NCI-H510A (cell line): ENCODE measurements around the gene ALX3.
"Not testable (repeated sequence)": the region's sequence is repeated elsewhere in the genome, so short reads cannot be mapped to it uniquely, and the experiment has no call there.

ENCODE experiments used
- DNase-seq: peaks from one replicate; lab custom pipeline; 2025; lab: John Stamatoyannopoulos, UW

The ALX3 gene

DNA sequence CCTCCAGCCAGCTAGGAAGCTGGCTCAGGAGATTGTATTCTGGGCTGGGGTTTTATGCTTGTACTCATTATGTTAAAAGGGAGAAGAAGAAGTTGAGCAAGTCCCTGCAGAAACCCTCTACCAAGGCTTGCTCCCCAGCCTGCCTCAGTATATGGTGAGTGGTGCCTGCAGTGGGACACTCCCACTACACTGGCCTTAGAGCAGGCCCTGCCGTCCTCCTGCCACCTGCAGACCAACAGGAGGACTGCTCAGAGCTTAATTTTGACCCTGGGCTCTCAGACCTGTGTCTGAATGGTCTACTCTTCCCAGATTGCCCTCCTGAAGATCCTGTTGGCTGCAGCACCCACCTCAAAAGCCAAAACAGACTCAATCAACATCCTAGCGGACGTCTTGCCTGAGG is 23.0 kb downstream of the ALX3 start:
- no peak for DNase-seq

GRCh38 chr1:110043016-110043415 is 27.5 kb downstream of the ALX3 start:
- DNase-seq, result no peak

- no peak for DNase-seq
These were observed 29.9 kb downstream of the ALX3 start for GRCh38 chr1:110040548-110040947.

- no peak for DNase-seq
These were observed 30.8 kb downstream of the ALX3 start for GRCh38 chr1:110039641-110040040.

DNA sequence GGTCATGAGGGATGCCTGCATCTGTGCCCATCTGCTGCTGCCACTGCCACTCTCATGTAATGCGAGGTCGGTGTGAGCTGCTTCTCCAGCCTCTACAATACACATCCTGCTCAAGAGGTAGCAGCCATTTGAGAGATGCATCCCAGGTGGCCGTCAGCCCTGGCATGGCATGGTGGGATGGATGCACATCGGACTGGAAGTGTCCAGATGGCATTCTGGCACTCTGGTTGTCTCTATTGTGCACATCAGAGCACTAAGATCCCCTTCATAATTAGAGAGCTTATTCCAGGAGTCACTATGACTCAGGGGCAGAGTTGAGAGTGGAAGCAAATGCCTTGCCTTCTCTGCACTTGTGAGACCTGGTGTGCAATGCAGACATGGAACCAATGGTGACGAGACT is 32.2 kb downstream of the ALX3 start:
- no peak for DNase-seq

- no peak for DNase-seq
These were observed 35.2 kb downstream of the ALX3 start for GRCh38 chr1:110035236-110035752.

- peak; percentile 91 for DNase-seq
These were observed 35.8 kb downstream of the ALX3 start, which contains the start of gene STRIP1 for GRCh38 chr1:110034451-110035235. TSS of gene STRIP1 (plus strand) at chr1:110034624. CDS start at chr1:110034638, 14 bp downstream.

DNA sequence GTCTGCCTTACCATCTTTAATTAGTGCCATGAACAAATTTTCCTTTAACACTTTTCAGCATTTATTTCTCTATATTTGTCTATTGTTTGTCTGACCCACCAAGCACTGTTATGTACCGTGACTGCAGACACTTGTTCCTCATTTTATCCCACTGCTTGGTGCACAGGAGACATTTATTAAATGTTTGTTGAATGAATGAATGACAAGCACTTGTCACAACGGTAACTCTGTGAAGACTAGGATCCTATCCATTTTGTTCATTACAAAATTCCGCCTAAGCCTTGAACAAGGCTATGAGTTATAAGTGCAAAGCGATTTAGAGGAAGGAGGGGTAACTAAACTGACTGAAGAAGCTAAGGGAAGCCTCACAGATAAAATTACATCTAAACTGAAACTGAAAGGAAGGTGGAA is 36.4 kb downstream of the ALX3 start:
- no peak for DNase-seq

GRCh38 chr1:110033421-110033820 is 37.1 kb downstream of the ALX3 start:
- DNase-seq, result no peak

GRCh38 chr1:110032327-110032726 is 38.1 kb downstream of the ALX3 start:
- DNase-seq, result no peak

GRCh38 chr1:110030687-110031086 is 39.8 kb downstream of the ALX3 start:
- not testable (repeated sequence) for DNase-seq

GRCh38 chr1:110024613-110025012 is 45.9 kb downstream of the ALX3 start:
- no peak for DNase-seq

DNA sequence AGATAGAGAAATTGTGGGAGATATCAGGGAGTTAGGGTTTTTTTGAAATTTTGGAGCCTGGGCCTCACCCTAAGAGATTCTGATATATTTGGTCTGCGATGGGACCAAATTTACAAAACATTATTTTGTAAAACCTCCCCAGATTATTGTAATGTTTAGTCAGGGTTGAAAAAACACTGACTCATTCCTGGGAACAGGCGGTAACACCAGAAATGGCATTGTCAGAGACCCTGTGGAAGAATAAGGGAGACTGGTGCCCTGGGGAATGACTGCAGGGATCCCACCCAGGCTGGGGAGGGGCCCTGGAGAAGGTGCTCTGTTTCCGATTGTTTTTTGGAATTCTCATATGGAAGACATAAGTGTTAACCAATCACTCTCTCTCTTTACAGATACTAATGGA is 49.2 kb downstream of the ALX3 start:
- no peak for DNase-seq

GRCh38 chr1:110019770-110020169 is 50.7 kb downstream of the ALX3 start:
- no peak for DNase-seq

DNA sequence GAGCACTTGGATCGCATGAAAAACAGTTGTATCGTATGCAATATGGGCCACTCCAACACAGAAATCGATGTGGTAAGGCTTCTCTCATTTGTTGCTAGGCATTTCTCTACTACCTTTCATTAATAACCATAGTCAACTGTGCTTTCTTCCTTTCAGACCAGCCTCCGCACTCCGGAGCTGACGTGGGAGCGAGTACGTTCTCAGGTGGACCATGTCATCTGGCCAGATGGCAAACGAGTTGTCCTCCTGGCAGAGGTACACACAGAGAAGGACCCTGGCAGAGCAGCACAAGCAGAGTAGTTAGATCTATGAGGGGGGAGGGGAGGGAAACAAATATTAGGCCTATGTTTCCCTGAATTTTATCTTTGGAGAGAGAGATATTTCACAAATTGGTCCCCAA is 52.1 kb downstream of the ALX3 start:
- DNase-seq, result no peak

GRCh38 chr1:110017792-110018191 is 52.7 kb downstream of the ALX3 start:
- no peak for DNase-seq

DNA sequence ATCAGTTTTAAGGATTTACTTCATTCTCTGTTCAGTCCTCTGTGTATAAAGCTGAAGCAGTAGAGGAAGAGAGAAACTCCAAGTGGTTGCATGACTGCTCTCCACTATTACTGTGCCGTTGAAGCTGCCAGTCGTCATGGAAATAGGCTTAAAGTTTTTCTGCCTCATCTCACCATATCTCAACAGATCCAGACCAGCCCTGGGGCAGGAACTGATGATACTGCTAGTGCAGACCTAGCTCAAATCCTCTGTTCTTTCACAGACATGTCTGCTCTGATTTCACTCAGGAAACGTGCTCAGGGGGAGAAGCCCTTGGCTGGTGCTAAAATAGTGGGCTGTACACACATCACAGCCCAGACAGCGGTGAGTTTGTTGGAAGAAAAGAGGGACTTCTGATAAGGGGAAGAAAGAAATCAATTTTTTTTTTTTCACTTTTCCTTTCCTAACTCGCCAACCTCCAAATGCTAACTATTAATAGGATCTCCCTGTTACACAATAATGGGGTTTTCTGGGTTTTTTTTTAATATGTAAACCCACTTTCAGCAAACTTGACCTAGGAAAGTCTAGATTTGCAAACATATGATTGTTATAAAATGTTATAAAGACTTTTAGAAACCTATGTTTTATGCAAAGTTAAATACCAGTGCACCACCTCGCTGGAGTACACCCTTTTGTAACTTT is 58.2 kb downstream of the ALX3 start:
- no peak for DNase-seq

- DNase-seq, result no peak
These were observed 58.9 kb downstream of the ALX3 start for GRCh38 chr1:110011527-110012041.
